IPS-11a (cell line): ENCODE results near the gene HTT-AS.
A peak's percentile ranks its signal among the peaks of the same experiment; 100 is the strongest.

ENCODE experiments used
- H3K4me3 ChIP-seq: one replicate; pipeline ENCODE4 v1.5.1; 2013; ENCODE audit warnings: low read depth, low read length, control low read depth

HTT-AS gene

DNA sequence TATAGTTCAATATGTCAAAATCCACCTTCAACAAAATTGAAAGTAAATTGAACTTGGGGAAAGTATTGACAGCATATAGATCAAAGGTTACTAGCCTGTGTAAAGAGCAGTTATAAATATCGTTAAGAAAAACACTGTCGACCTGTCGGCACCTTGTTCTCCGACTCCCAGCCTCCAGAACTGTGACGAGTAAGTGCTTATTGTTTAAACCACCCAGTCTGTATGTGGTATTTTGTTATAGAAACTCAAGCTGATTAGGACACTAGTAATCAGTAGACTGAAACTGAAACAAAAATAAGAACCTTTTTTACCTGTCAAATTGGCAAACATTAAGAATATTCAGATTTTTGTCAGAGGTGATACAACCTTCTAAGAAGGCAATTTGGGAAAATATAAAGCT lies 17.1 kb upstream of the HTT-AS start:
- no peak overlapping the region for H3K4me3 ChIP-seq

DNA sequence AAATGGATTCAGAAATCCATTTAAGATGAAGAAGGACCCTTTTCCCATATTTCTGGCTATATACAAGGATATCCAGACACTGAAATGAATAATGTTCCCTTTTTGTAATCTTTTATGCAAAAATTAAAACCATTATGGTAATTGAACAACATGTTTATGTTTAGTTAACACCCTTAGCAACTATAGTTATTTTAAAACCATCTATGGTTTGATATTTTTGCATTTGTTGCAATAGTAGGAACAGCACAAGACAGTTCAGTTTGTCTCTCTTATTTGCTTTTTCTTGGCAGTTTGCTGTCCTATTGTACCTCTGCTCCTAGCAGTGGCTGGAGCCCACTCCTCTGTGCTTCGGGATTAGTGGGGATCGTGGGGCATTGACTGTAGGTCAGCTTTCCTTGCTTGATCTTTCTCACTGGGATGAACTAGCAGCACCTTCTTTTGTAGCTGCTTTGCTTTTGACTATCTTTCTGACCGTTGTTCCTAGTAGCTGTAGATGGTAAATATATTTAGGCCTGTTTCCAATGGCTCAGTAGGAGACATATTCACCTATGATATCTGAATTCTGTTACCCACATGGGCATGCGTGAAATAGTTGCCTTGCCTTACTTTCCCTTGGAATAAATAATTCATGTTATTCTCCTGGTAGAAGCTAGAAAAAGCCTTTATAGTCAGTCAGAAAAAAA lies 12.9 kb upstream of the HTT-AS start:
- no peak overlapping the region for H3K4me3 ChIP-seq

GRCh38 chr4:3085948-3086670 lies 11.8 kb upstream of the HTT-AS start:
- H3K4me3 ChIP-seq, result no peak overlapping the region

- no peak overlapping the region for H3K4me3 ChIP-seq
Measured at GRCh38 chr4:3083732-3084131, 9.4 kb upstream of the HTT-AS start.

DNA sequence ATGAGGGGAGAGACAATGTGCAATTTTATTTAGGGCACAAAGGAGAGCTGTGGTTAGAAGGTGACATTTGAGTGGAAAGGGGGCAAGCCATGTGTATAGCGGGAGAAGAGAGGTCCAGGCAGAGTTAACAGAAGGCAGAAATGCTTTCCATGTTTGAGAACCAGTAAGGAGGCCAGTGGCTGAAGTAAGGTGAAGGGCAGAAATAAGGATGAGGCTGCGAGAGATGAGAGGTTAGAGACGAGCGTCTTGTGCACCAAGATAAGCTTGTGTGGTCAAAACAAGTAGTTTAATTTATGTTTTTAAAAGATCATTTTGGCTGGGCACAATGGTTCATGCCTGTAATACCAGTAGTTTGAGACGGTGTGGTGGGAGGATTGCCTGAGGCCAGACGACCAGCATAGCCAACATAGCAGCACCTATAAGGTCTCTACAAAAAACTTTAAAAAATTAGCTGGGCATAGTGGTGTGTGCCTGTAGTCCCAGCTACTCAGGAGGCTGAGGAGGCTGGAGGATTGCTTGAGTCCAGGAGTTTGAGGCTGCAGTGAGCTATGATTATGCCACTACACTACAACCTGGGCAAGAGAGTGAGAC lies 8.7 kb upstream of the HTT-AS start:
- H3K4me3 ChIP-seq, result no peak overlapping the region

DNA sequence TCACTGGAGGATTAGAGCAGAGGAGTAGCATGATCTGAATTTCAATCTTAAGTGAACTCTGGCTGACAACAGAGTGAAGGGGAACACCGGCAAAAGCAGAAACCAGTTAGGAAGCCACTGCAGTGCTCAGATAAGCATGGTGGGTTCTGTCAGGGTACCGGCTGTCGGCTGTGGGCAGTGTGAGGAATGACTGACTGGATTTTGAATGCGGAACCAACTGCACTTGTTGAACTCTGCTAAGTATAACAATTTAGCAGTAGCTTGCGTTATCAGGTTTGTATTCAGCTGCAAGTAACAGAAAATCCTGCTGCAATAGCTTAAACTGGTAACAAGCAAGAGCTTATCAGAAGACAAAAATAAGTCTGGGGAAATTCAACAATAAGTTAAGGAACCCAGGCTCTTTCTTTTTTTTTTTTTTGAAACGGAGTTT lies 5.4 kb upstream of the HTT-AS start:
- H3K4me3 ChIP-seq, result no peak overlapping the region

DNA sequence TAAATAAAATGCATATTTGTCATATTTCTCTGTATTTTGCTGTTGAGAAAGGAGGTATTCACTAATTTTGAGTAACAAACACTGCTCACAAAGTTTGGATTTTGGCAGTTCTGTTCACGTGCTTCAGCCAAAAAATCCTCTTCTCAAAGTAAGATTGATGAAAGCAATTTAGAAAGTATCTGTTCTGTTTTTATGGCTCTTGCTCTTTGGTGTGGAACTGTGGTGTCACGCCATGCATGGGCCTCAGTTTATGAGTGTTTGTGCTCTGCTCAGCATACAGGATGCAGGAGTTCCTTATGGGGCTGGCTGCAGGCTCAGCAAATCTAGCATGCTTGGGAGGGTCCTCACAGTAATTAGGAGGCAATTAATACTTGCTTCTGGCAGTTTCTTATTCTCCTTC lies 3.5 kb upstream of the HTT-AS start:
- H3K4me3 ChIP-seq, result no peak overlapping the region

DNA sequence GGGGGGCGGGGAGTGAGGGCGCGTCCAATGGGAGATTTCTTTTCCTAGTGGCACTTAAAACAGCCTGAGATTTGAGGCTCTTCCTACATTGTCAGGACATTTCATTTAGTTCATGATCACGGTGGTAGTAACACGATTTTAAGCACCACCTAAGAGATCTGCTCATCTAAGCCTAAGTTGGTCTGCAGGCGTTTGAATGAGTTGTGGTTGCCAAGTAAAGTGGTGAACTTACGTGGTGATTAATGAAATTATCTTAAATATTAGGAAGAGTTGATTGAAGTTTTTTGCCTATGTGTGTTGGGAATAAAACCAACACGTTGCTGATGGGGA lies 1.3 kb upstream of the HTT-AS start:
- H3K4me3 ChIP-seq, result peak overlapping the region; percentile 79

DNA sequence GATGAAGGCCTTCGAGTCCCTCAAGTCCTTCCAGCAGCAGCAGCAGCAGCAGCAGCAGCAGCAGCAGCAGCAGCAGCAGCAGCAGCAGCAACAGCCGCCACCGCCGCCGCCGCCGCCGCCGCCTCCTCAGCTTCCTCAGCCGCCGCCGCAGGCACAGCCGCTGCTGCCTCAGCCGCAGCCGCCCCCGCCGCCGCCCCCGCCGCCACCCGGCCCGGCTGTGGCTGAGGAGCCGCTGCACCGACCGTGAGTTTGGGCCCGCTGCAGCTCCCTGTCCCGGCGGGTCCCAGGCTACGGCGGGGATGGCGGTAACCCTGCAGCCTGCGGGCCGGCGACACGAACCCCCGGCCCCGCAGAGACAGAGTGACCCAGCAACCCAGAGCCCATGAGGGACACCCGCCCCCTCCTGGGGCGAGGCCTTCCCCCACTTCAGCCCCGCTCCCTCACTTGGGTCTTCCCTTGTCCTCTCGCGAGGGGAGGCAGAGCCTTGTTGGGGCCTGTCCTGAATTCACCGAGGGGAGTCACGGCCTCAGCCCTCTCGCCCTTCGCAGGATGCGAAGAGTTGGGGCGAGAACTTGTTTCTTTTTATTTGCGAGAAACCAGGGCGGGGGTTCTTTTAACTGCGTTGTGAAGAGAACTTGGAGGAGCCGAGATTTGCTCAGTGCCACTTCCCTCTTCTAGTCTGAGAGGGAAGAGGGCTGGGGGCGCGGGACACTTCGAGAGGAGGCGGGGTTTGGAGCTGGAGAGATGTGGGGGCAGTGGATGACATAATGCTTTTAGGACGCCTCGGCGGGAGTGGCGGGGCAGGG lies 711 bp upstream of the HTT-AS start:
- peak overlapping the region; percentile 79 for H3K4me3 ChIP-seq

- H3K4me3 ChIP-seq, result peak overlapping the region; percentile 53
Measured at GRCh38 chr4:3073158-3074077, 920 bp downstream of the HTT-AS start.

DNA sequence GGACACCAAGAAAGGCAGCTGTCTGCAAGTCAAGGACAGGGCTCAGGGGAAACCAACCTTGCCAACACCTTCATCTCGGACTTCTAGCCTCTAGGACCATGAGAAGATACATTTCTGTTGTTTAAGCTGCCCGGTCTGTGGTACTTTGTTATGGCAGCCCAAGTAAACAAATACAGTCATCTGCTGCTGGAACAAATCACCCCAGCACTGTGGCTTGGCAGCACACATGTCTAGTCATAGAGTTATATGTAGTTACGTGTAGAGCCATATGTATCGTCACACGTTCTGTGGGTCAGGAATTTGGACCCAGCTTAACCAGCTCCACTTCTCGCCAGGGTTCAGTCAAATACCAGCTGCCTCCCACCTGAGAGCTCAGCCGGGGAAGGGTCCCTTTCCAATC lies 2.5 kb downstream of the HTT-AS start:
- H3K4me3 ChIP-seq, result no peak overlapping the region

- H3K4me3 ChIP-seq, result no peak overlapping the region
Measured at GRCh38 chr4:3070709-3071500, 3.4 kb downstream of the HTT-AS start.

DNA sequence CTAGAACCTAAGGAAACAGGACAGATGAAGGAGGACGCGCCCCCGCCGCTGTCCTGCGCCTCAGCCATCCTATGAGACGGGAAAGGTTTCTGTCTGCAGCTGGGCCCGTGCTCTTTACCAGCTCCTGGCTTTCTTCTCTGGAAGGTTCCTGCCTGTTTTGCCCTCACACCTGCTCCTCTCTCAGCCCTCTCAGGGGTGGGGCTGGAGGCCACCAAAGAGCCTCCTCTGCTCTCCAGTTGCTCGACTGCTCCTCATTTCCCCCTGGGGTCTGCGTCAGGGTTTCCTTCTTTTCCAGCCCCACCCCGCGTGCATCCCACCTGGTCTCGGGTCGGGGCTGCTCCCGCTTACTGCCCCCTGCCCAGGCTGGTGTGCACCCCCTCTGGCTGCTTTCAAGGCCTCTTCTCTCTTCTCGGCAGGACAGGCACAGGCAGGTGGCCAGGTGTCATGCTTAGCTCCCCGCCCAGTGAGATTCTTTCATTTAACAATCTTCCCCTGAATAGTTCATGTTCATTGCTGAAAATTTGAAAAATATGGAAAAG lies 4.6 kb downstream of the HTT-AS start:
- no peak overlapping the region for H3K4me3 ChIP-seq

- no peak overlapping the region for H3K4me3 ChIP-seq
Measured at GRCh38 chr4:3067473-3068001, 6.8 kb downstream of the HTT-AS start.

DNA sequence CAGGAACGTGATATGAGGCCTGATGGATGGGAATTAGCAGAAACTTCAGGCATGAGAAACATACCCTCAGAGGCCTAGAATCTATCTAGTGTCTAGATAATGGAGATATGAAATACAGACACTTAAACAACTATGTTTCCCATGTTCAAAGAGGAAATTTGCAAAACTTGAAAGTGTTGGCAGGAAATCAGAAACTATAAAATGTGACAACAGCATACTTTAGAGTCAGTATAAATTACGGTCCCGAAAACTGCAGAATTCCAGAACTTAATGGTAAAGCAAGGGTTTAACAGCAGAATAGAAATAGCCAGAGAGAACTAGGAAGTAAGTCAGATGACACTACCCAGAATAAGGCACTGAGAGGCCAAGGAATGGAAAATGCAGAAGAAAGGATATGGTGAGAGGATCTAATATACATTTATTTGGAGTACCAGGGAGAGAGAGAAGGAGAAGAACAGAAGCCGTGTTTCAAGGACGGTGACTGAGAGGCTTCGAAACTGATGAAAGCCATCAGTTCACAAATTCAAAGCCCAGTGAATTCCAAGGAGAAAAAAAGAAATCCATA lies 7.4 kb downstream of the HTT-AS start:
- no peak overlapping the region for H3K4me3 ChIP-seq

DNA sequence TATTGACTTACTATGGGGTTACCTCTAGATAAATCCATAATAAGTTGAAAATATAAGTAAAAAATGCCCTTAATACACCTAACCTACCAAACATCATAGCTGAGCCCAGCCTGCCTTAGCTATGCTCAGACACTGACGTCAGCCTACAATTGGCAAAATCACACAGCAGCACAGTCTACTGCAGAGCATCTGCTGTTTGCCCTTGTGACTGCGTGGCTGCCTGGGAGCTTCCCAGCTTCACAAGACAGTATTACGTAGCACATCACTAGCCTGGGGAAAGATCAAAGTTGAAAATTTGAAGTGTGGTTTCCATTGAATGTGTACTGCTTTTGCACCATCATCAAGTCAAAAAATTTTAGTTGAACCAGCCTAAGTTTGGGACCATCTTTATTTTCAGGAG lies 8.8 kb downstream of the HTT-AS start:
- H3K4me3 ChIP-seq, result no peak overlapping the region

GRCh38 chr4:3062471-3062870 lies 11.9 kb downstream of the HTT-AS start:
- H3K4me3 ChIP-seq, result no peak overlapping the region

GRCh38 chr4:3060946-3061345 lies 13.4 kb downstream of the HTT-AS start:
- no peak overlapping the region for H3K4me3 ChIP-seq

GRCh38 chr4:3059943-3060342 lies 14.4 kb downstream of the HTT-AS start:
- H3K4me3 ChIP-seq, result no peak overlapping the region
